ENCODE data around the gene CLEC18C.
"Not testable (repeated sequence)": the region's sequence is repeated elsewhere in the genome, so short reads cannot be mapped to it uniquely, and the experiment has no call there.

The CLEC18C gene

DNA sequence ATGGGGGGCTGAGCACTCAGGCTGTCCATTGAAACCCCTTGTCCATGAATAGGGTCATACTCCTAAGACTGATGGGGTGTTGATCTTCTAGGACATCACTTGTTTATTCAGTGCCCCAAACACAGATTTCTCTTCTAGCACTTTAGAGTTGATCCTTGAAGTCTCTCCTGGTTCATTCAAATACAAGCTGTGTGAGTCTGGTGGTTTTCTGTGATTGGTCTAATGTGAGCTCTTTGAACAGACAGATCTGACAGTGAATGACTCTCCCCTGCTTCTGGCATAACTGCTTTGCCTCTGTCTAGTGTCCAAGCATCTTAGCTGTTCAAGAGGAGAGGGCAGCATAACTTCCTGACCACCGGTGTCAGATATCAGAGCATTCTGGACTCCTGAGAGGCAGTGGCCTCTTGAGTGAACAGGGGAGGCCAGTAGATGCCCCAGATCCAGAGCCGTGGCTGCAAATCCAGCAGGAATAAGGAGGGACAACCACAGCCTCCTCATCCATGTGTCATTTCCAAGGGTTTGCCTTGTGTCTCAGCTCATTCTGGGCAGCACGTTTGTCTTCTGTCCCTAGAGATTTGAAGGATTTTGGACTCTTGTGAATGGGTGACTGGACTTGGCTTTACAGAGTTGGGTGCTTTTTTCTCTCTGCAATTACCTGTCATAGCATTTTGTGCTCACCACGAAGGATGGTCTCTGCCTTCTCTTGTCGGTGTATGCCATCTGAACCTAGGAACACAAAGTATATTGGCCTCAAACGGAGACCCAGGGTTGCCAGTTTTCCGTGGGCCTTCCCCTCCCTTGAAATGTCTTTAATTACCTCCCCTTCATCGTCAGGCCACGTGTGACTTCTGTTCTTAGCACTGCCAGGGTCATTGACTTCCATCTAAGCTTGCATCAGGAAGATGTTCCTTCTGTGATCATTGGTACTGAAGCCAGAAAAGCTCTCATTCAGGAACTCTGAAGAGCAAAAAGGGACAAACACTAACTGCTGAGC is 13.9 kb upstream of the CLEC18C start:
- DNase-seq, result no peak

DNA sequence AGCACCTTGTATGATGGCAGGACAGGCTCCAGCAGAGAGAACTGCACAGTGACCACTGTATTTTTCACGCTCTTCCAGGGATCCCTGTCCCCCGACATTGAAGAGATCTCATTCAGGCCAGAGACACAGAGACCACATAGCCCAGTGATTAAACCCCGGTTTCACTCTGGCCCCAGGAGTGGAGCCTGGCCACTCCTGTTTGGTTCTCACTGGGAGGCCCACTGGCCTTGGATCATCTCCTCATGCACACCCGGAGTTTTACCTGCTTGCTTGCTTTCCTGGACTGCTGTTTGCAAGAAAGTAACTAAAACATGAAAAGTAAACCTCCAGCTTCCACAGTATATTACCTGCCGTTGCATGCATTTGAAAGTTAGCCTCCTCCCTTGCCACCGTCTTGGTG is 13.2 kb upstream of the CLEC18C start:
- DNase-seq, result no peak

DNA sequence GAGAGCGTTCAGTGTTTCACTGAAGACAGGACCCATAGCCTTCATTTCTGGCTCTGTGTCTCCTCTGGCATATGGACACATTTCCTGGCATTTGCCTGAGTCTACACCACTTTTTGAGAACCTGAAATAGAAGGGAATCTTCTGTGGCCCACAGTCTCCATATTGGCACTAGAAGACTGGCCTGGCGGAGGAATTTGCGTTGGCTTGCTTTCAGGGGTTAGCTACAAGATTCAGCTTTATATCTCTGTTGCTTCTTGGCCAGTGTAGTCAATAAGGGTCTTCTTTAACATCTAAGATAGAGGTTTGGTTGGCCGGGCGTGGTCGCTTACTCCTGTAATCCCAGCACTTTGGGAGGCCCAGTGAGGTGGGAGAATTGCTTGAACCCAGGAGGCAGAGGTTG is 12.8 kb upstream of the CLEC18C start:
- no peak for DNase-seq

DNA sequence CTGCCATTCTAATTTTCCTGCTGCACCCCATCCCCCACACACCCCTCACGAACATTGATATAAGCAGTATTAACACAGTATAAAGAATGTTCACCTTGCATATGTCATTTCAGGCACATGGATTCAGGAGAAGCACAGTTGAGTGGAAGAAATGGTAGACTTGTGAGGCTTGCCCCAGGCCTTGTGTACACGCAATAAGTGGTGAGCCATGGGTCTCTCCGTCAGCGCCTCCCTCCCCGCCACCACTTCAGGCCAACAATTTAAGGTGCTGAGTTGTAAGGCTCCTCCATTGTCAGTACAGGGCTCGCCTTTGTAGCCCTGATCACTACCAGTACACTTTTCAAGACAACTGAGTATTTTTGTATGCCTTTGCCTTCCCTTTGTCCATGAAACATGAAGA is 12.2 kb upstream of the CLEC18C start:
- DNase-seq, result no peak

DNA sequence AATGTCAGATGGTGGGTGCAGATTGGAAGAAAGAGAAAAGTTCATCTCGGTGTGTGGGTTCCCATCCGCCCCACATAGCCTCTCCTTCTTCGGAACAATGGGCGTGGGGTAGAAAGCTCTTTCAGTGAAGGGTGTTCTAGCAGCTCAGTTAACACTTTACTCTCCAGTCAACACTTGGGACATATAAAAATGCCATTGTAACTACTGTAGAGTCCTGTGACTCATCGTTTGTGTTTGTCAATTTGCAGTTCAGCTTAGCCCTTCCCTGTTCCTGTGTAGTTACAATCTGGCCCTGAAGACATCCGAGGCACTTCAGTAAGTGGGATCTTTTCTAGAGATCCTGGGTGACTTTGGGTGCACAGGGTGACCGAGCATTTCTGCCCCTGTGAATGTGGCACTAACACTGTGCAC is 11.5 kb upstream of the CLEC18C start:
- DNase-seq, result no peak

DNA sequence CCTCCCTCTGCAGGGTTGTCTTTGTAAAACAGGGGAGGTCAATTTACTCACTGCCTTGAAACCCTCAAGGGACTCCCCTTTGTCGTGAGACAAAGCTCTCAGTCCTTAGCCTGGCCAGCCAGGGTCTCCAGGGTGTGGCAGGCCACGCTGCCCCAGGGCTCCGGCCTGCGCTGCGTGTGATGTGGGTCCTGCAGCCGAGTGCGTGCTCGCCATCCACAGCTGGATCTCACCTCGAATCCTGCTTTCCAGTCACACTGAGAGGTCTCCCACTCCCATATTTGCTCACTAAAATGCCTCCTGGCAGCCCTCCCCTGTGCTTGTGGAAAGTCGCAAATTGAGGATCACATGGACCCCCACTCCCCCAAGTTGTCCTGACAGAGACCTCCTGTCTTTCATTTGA is 10.0 kb upstream of the CLEC18C start:
- DNase-seq, result no peak

DNA sequence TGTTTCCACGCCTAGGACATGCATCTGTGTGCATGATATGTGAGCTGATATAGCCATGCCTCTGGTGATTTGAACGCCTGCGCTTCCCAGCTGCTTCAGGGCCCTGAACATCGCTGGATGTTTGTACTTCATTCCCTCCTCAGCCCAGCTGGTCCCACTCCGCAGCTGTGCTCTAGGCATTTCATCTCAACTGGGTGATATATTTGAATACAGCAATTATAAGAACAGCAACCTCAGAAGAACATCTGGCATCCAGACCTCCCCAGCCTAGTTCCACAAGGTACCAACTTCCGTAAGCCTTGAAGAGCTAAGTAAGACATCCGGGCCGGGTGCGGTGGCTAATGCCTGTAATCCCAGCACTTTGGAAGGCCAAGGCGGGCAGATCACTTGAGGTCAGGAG is 6.9 kb upstream of the CLEC18C start:
- DNase-seq, result not testable (repeated sequence)

DNA sequence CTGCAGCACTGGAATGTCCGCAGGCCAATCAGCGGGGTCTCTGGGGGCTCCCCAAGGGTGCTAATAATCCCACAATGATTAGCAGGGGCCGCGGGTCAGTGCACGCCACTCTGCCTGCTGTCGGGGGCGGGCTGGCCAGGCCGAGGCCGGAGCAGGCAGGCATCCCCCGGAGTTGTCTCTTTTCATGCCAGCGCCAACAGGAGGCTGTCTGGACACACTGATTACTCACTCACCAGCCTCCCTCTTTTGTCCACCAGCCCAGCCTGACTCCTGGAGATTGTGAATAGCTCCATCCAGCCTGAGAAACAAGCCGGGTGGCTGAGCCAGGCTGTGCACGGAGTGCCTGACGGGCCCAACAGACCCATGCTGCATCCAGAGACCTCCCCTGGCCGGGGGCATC is 329 bp downstream of the CLEC18C start:
- not testable (repeated sequence) for DNase-seq

DNA sequence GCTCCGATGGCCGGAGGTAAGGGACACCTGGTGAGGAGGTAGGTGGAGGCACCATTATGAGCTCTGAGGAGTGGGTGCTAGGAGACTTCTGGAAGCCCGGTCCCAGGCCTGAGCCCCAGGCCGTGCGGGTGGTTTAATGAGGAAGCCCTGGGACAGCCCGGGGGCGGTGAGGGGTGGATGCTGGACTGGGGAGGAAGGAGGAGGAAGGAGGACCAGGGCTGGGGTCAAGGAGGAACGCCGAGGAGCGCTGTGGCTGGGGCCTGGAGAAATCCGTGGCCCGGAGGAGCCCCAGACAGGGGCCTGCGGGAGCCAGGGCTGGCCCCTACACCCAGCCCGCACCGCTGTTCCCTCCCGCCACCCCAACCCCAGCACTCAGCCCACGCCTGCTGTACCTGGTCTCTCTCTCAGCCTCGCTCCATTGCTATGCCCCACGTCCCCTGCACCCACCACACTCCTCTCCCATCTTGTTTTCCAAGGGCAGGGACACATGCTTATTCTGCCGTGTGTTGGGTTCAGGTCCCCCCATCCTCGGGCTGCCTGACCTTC is 873 bp downstream of the CLEC18C start:
- DNase-seq, result not testable (repeated sequence)

DNA sequence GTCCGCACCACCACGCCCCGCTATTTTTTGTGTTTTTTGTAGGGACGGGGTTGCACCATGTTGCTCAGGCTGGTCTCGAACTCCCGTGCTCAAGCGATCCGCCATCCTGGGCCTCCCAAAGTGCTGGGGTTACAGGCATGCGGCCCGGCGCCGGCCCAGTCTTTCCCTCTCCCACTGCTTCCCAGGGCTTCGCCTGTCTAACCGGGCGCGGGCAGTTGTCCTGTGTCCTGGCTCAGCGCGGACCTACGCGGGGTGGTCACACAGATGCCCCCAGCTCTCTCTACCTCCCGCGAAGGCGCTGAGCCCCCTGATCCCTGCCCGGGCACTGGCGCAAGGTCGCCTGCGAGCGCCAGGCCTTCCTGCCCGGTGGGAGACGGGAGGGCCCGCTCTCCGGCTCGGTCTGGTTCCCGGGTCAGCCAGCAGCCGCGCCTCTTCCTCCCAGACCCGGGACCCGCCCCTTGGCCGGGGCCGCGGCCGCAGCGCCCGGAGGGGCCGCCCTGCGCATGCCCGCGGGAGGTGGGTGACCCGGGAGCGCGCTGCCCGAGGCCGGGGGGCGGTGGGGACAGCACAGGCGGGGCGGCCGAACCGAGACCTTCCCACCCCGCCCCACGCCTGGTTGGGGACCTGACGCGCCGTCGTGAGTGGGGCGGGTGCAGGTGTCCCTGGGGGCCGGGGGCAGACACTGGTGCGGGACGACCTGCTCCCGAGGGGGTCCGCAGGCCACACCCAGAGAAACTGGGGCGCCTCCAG is 14.4 kb downstream of the CLEC18C start:
- not testable (repeated sequence) for DNase-seq

DNA sequence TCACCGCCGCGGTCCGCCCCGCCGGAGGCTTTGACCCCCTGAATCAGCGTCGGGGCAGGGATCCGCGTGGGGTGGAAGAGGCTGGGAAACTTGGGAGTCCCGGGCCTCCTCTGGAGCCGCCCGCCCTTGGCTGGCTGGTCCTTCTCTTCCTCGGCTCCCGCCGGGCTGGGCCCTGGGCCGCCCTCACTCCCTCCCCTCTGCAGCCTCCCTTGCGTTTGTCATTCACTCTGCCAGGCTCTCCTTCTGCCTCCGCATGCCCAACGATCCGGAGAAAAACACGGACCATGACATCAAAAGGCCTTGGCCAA is 15.0 kb downstream of the CLEC18C start:
- DNase-seq, result not testable (repeated sequence)

DNA sequence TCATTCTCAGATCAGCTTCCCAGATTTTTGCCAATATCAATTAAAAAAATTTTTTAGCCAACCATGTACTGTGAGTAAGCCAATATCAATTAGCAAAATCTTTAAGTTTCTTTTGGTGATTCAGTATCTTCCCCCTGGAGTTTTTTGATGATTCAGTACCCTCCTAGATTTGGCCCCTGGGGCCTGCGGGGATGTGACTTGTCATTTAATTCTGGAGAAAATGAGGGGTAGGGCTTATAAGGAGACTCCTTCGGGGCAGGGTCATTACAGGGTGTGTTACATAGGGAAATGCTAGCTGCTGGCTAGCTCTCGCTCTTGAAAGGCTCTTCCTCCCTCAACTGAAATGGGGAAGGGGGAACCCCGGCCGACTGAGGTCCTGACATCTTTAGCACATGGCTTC is 17.0 kb downstream of the CLEC18C start:
- DNase-seq, result not testable (repeated sequence)

DNA sequence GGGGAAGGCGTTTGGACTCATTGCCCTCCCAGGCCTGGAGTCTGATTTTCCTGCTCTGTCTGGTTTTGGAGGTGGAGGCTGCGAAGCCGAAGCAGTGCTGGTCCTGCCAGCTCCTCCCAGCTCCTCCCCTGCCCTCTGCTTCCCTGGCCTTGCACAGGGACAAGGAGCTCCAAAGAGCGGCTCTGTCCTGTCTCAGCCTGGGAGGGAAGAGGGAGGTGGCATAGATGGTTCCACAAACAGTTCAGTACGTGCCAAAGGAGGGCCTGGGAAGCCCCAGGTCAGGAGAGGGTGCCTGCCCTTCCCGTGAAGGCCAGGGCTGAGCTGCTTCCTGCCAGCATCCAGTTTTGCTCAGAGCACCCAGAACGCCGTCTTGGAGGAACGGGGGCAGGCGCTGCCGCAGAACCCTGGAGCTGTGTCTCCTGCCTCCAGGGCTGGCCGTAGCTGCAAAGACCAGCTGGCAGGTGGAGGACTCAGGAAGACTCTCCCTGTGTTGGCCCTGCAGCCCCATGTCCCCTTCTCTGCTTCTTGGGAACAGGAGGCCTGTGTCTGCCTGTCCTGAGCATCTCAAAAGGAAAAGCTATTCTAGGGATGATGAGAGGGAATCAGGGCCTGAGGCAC is 23.2 kb downstream of the CLEC18C start:
- not testable (repeated sequence) for DNase-seq

DNA sequence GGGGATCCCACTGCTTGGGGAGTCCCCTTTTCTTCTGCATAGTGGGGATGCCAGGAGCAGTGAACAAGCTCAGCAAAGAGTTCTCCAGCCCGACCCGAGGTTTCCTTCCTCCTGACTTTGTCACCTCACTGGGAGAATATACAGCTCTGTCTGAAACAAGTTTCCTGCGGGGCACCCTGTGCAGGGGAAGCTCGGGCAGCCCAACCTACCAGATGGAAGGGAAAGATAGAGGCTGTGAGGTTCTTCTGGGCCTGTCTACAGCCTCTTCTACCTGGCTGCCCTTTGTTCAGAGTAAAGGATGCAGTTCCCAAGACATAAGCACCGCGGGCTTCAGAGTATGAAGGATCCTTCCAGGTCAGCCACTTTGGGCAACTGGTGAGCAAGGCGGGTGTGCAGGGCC is 24.0 kb downstream of the CLEC18C start:
- not testable (repeated sequence) for DNase-seq

DNA sequence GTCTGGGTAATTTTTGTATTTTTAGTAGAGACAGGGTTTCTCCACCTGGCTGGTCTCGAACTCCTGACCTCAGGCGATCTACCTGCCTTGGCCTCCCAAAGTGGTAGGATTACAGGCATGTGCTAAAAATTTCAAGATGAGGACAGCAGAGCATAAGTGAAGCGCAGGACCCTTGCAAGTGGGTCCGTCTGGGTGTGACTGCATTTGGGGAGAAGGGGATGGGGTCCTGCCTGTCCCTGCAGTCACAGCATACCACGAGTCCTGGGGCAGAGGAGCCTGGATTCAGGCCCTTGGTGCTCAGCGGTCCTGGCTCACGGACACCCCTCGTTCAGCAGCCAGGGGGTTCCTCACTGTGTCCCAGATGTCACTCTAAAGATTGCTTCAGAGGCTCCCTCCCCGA is 24.6 kb downstream of the CLEC18C start:
- not testable (repeated sequence) for DNase-seq

DNA sequence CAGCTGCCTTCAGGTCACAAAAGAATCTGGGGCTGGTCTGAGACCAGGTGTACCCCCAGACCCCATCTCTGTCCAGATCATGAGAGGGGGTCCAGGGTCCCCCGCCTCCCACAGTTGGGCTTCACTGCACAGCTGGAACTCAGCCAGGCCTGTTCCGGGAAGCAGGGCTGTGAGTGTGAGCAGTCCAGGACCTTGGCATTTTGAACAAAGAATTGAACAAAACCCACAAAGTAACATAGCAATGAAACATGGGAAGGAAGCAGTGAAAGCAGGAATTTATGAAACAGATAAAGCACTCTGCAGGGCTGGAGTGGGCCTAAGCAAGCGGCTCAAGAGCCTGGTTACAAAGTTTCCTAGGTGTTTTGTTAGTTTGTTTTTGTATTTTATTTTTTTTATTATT is 25.1 kb downstream of the CLEC18C start:
- DNase-seq, result not testable (repeated sequence)

DNA sequence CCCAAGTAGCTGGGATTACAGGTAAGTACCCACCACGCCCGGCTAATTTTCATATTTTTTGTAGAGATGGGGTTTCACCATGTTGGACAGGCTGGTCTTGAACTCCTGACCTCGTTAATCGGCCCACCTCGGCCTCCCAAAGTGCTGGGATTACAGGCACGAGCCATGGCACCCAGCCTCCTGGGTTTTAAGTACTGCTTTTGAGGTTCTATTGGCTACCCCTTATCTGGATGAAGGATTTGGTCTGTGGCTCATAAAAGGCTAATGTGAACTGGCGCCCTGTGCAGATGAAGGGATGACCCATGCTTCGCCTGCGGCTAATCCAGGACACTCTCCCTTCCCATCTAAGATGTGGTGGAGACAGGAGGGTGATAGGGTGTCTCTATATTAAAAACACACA is 25.6 kb downstream of the CLEC18C start:
- not testable (repeated sequence) for DNase-seq

DNA sequence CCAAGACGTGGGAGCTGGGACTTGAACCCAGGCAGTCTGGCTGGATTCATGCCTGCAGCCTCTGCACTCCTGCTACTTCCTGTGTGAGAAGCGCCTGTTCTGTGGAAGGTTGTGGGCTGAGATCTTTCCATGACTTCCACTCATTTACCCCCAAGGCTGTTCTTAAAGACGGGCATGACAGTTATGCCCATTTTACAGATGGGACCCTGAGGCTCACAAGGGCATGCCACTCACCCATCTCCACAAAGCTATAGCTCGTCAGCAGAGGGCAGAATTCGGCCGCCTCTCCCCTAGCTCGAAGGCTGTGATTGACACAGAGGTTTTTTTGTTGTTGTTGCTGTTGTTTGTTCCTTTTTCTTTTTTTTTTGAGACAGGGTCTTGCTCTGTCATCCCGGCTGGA is 26.5 kb downstream of the CLEC18C start:
- DNase-seq, result not testable (repeated sequence)

DNA sequence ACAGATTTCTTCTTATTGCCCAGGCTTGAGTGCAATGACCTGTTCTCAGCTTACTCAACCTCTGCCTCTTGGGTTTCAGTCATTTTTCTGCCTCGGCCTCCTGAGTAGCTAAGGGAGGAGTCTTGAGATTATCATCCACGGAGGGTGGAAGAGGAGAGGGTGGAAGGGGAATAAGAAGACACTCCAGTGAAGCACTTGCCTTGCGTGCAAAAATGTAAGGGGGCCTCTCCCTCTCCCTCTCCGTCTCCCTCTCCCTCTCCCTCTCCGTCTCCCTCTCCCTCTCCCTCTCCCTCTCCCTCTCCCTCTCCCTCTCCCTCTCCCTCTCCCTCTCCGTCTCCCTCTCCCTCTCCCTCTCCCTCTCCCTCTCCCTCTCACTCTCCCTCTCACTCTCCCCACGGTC is 29.9 kb downstream of the CLEC18C start:
- not testable (repeated sequence) for DNase-seq

DNA sequence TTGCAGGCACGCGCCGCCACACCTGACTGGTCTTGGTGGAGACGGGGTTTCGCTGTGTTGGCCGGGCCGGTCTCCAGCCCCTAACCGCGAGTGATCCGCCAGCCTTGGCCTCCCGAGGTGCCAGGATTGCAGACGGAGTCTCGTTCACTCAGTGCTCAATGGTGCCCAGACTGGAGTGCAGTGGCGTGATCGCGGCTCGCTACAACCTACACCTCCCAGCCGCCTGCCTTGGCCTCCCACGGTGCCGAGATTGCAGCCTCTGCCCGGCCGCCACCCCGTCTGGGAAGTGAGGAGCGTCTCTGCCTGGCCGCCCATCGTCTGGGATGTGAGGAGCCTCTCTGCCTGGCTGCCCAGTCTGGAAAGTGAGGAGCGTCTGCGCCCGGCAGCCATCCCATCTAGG is 30.4 kb downstream of the CLEC18C start:
- DNase-seq, result not testable (repeated sequence)

DNA sequence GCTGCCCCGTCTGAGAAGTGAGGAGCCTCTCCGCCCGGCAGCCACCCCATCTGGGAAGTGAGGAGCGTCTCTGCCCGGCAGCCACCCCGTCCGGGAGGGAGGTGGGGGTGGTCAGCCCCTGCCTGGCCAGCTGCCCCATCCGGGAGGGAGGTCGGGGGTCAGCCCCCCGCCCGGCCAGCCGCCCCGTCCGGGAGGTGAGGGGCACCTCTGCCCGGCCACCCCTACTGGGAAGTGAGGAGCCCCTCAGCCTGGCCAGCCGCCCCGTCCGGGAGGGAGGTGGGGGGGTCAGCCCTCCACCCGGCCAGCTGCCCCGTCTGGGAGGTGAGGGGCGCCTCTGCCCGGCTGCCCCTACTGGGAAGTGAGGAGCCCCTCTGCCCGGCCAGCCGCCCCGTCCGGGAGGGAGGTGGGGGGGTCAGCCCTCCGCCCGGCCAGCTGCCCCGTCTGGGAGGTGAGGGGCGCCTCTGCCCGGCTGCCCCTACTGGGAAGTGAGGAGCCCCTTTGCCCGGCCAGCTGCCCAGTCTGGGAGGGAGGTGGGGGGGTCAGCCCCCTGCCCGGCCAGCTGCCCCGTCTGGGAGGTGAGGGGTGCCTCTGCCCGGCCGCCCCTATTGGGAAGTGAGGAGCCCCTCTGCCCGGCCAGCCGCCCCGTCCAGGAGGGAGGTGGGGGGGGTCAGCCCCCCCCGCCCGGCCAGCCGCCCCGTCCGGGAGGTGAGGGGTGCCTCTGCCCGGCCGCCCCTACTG is 31.2 kb downstream of the CLEC18C start:
- not testable (repeated sequence) for DNase-seq

DNA sequence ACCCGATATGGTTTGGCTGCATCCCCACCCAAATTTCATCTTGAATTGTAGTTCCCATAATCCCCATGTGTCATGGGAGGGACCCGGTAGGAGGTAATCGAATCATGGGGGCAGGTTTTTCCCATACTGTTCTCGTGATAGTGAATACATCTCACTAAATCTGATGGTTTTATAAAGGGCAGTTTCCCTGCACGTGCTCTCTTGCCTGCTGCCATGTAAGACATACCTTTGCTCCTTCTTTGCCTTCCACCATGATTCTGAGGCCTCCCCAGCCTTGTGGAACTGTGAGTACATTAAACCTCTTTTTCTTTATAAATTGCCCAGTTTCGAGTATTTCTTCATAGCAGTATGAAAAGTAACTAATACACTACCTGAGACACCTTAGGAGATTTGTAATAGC is 32.8 kb downstream of the CLEC18C start:
- DNase-seq, result not testable (repeated sequence)

DNA sequence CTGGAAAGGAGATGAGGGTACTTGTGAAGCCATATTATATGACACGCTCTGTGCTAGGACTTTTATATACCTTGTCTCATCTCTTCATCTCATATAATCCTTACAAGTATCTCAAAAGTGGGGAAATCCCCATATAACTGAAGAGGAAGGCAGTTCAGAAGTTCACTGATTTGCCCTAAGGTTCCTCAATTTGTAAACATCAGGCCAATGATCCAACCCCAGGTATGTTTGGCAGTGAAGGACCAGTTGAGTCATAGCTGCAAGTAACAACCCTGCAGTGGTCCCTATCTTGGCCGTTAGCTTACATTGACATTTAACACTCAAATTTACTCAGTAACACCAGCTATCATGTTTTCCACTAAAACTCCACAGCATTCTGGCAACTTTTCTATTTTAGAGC is 45.0 kb downstream of the CLEC18C start:
- DNase-seq, result not testable (repeated sequence)

All from NCI-H1048 (cell line).